ENCODE results near the gene A3GALT2. TPM values are rescaled to one million over a fixed set of nuclear protein-coding genes. Genes with fewer than 3 reads are reported as not detected.

A3GALT2 gene
- total and polyA plus RNA-seq, 2 experiments from 2014 or later = not detected

DNA sequence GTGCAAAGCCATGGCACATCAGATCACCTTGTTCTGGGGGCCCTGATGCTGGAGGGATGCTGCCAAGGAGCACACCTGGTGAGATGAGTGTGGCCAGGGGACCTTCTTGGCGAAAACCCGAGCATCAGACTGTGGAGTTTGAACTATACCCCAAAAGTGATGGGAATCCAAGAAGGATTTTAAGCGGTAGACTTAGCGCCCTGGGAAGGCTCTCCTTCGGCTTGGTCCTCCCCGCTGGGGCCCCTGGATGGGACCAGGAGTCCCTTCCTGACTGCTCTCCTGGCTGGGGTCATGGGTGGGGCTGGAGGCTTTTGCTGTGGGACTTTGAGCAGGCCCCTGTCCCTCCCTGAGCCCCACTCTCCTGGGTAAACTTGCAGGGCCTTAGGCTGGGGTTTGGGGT lies 54.1 kb downstream of the A3GALT2 start:
- no peaks in the 10 kb centered on the region for H3K9me2 ChIP-seq (ENCODE audit: insufficient read depth)
- H3K79me2 ChIP-seq (ENCODE audit: insufficient read depth) = peaks cover 58% of the 10 kb centered on the region
- in situ Hi-C loops (cut with MboI) = no loop called here
- H2AFZ ChIP-seq = no peak overlapping the region
- H3K9me3 ChIP-seq (ENCODE audit: low read depth) = no peaks in the 10 kb centered on the region
- H4K20me1 ChIP-seq (ENCODE audit: insufficient read depth) = peaks cover 5% of the 10 kb centered on the region; the same call in 1 of the 2 replicates
- no peak overlapping the region for H3K9ac ChIP-seq
- TF ChIP-seq EZH2phosphoT487 (IDR thresholded peaks at IDR 0.05; ENCODE audit: insufficient read depth, low read depth) (no peak), EZH2 (IDR thresholded peaks at IDR 0.05; ENCODE audit: insufficient read depth, poor library complexity, severe bottlenecking) (no peak)
- no peaks in the 10 kb centered on the region for H3K4me1 ChIP-seq (ENCODE audit: insufficient read depth)
- no peaks in the 10 kb centered on the region for H3K27me3 ChIP-seq (replicated peaks; ENCODE audit: insufficient read depth)
- H3K4me3 ChIP-seq = no peak overlapping the region
- WGBS, 2 experiments (ENCODE audit: low coverage in 1 of 2, low lambda C conversion rate in 2 of 2, missing lambda C conversion rate in 2 of 2) = 88 to 93% methylated on average over 6 of the region's 6 CpGs
- H3F3A ChIP-seq (ENCODE audit: insufficient read depth) = no peaks in the 10 kb centered on the region
- no peak overlapping the region for H3K27ac ChIP-seq
- no peak overlapping the region for H3K4me2 ChIP-seq (ENCODE audit: unreplicated experiment)
- H3K36me3 ChIP-seq (ENCODE audit: low read depth) = no peaks in the 10 kb centered on the region
- no peak for DNase-seq

GRCh38 chr1:33265780-33266605 lies 54.9 kb downstream of the A3GALT2 start:
- Histone ChIP-seq H3K9ac (no peak overlapping the region), H3K4me1 (ENCODE audit: insufficient read depth) (no peaks in the 10 kb centered on the region), H3K27me3 (replicated peaks; ENCODE audit: insufficient read depth) (no peaks in the 10 kb centered on the region), H2AFZ (no peak overlapping the region), H3F3A (ENCODE audit: insufficient read depth) (no peaks in the 10 kb centered on the region), H3K27ac (no peak overlapping the region), H3K79me2 (ENCODE audit: insufficient read depth) (peaks cover 66% of the 10 kb centered on the region), H3K4me2 (ENCODE audit: unreplicated experiment) (no peak overlapping the region), H3K9me3 (ENCODE audit: low read depth) (no peaks in the 10 kb centered on the region), H3K36me3 (ENCODE audit: low read depth) (no peaks in the 10 kb centered on the region), H3K9me2 (ENCODE audit: insufficient read depth) (no peaks in the 10 kb centered on the region), H4K20me1 (ENCODE audit: insufficient read depth) (peaks cover 5% of the 10 kb centered on the region; the same call in 1 of the 2 replicates), H3K4me3 (no peak overlapping the region)
- no peak for DNase-seq
- WGBS, 2 experiments (ENCODE audit: low coverage in 1 of 2, low lambda C conversion rate in 2 of 2, missing lambda C conversion rate in 2 of 2) = 65 to 68% methylated on average over 10 of the region's 10 CpGs
- in situ Hi-C loops (cut with MboI) = no loop called here
- TF ChIP-seq EZH2phosphoT487 (IDR thresholded peaks at IDR 0.05; ENCODE audit: insufficient read depth, low read depth) (no peak), EZH2 (IDR thresholded peaks at IDR 0.05; ENCODE audit: insufficient read depth, poor library complexity, severe bottlenecking) (no peak)

GRCh38 chr1:33263890-33264504 lies 56.9 kb downstream of the A3GALT2 start:
- H3K79me2 ChIP-seq (ENCODE audit: insufficient read depth) = peaks cover 80% of the 10 kb centered on the region

GRCh38 chr1:33261344-33261743 lies 59.6 kb downstream of the A3GALT2 start:
- no peak overlapping the region for H3K4me3 ChIP-seq
- H3F3A ChIP-seq (ENCODE audit: insufficient read depth) = peaks cover 5% of the 10 kb centered on the region; the same call in 1 of the 2 replicates
- H3K4me2 ChIP-seq (ENCODE audit: unreplicated experiment) = no peak overlapping the region
- DNase-seq = no peak
- H3K27ac ChIP-seq = no peak overlapping the region
- H3K27me3 ChIP-seq (replicated peaks; ENCODE audit: insufficient read depth) = no peaks in the 10 kb centered on the region
- no peak overlapping the region for H2AFZ ChIP-seq
- H3K36me3 ChIP-seq (ENCODE audit: low read depth) = no peaks in the 10 kb centered on the region
- H4K20me1 ChIP-seq (ENCODE audit: insufficient read depth) = no peaks in the 10 kb centered on the region; the same call in 1 of the 2 replicates
- TF ChIP-seq EZH2 (IDR thresholded peaks at IDR 0.05; ENCODE audit: insufficient read depth, poor library complexity, severe bottlenecking) (no peak), EZH2phosphoT487 (IDR thresholded peaks at IDR 0.05; ENCODE audit: insufficient read depth, low read depth) (no peak)
- in situ Hi-C loops (cut with MboI) = no loop called here
- H3K4me1 ChIP-seq (ENCODE audit: insufficient read depth) = peaks cover 8% of the 10 kb centered on the region
- H3K9me2 ChIP-seq (ENCODE audit: insufficient read depth) = no peaks in the 10 kb centered on the region
- 96% methylated on average over 7 of the region's 7 CpGs for WGBS, 2 experiments (ENCODE audit: low coverage in 1 of 2, low lambda C conversion rate in 2 of 2, missing lambda C conversion rate in 2 of 2)
- peaks cover 92% of the 10 kb centered on the region for H3K79me2 ChIP-seq (ENCODE audit: insufficient read depth)
- H3K9ac ChIP-seq = no peak overlapping the region
- no peaks in the 10 kb centered on the region for H3K9me3 ChIP-seq (ENCODE audit: low read depth)

More at GRCh38 chr1:33263890-33264504, 56.9 kb downstream of the A3GALT2 start:
- Histone ChIP-seq H3K4me3 (no peak overlapping the region), H3K4me1 (ENCODE audit: insufficient read depth) (no peaks in the 10 kb centered on the region), H3K9me2 (ENCODE audit: insufficient read depth) (no peaks in the 10 kb centered on the region), H3K36me3 (ENCODE audit: low read depth) (no peaks in the 10 kb centered on the region), H4K20me1 (ENCODE audit: insufficient read depth) (peaks cover 5% of the 10 kb centered on the region; the same call in 1 of the 2 replicates), H3K4me2 (ENCODE audit: unreplicated experiment) (no peak overlapping the region), H3K27ac (no peak overlapping the region), H2AFZ (no peak overlapping the region), H3K9me3 (ENCODE audit: low read depth) (no peaks in the 10 kb centered on the region), H3K9ac (no peak overlapping the region), H3K27me3 (replicated peaks; ENCODE audit: insufficient read depth) (no peaks in the 10 kb centered on the region), H3F3A (ENCODE audit: insufficient read depth) (no peaks in the 10 kb centered on the region)
- no peak for DNase-seq
- TF ChIP-seq EZH2phosphoT487 (IDR thresholded peaks at IDR 0.05; ENCODE audit: insufficient read depth, low read depth) (no peak), EZH2 (IDR thresholded peaks at IDR 0.05; ENCODE audit: insufficient read depth, poor library complexity, severe bottlenecking) (no peak)
- in situ Hi-C loops (cut with MboI) = no loop called here
- 95 to 96% methylated on average over 5 of the region's 5 CpGs for WGBS, 2 experiments (ENCODE audit: low coverage in 1 of 2, low lambda C conversion rate in 2 of 2, missing lambda C conversion rate in 2 of 2)
